Esophagus squamous epithelium (tissue), 5 donors: ENCODE data around the gene PLEKHG4B. TPM values are rescaled to one million over a fixed set of nuclear protein-coding genes. Genes with fewer than 3 reads are reported as not detected.

Source experiments
- DNase-seq: peaks from one replicate; lab custom pipeline; 2025; lab: John Stamatoyannopoulos, UW
- H3K27ac ChIP-seq, 4 donors: fragments of 200-600 bp; sonication (generic); one replicate each; pipeline ENCODE4 v1.5.1; 2016 to 2019; ENCODE audit warnings: mild to moderate bottlenecking in 1 of 4
- H3K27me3 ChIP-seq, 4 donors: fragments of 200-600 bp; sonication (generic); 1 replicate in 3 of 4; 2 replicates in 1 of 4; pipeline versions ENCODE4 v1.5.1 to v1.6.0; 2017 to 2021; ENCODE audit warnings: antibody characterized with exemption in 1 of 4
- H3K36me3 ChIP-seq, 3 donors: fragments of 200-600 bp; sonication (generic); one replicate each; pipeline ENCODE4 v1.5.1; 2016 to 2019
- H3K4me1 ChIP-seq, 3 donors: fragments of 200-600 bp; sonication (generic); one replicate each; pipeline ENCODE4 v1.5.1; 2017 to 2019
- H3K4me3 ChIP-seq, 4 donors: fragments of 200-600 bp; sonication (generic); 1 replicate in 3 of 4; 2 replicates in 1 of 4; pipeline ENCODE4 v1.5.1; 2016 to 2019; ENCODE audit warnings: mild to moderate bottlenecking in 2 of 4, moderate library complexity in 1 of 4
- H3K9me3 ChIP-seq, 3 donors: fragments of 200-600 bp; sonication (generic); one replicate each; pipeline ENCODE4 v1.5.1; 2016 to 2019
- CTCF ChIP-seq, 6 experiments: fragments of 450-650 bp in 4 of 6; fragments of 200-600 bp in 2 of 6; sonication (generic) in 2 of 6; IDR thresholded peaks; one replicate each; pipeline ENCODE4 v1.5.1; 2016 to 2019; ENCODE audit warnings: antibody characterized with exemption in 6 of 6, mild to moderate bottlenecking in 4 of 6, moderate library complexity in 4 of 6
- POLR2A ChIP-seq, 4 donors: fragments of 450-650 bp; IDR thresholded peaks; one replicate each; pipeline ENCODE4 v1.6.1; 2017; ENCODE audit warnings: antibody characterized with exemption in 4 of 4, mild to moderate bottlenecking in 4 of 4, moderate library complexity in 3 of 4
- WGBS, 2 donors: methylation state at CpG; one replicate each; pipeline ENCODE4 v1.1.5; 2018; 5-methylcytosine and 5-hydroxymethylcytosine counted together
- intact Hi-C: fragments of 100-400 bp; cut with DNase I; formaldehyde crosslinking; loops from one replicate; pipeline ENCODE4 v1.15.0; 2022
- total RNA-seq, 4 donors: library from RNA; depleted of rRNA; stranded (reverse); fragments of >200 nt; gene quantifications; one replicate each; pipeline ENCODE4 v1.1.0, GENCODE V29; 2016
- donor health status: DM: yes; HTN: yes; CAD: no.

The PLEKHG4B gene
- total RNA-seq, 4 donors from 2014 or later: 0.12 to 1.2 (median 0.21) TPM

- intact Hi-C loops: no loop called here
- Histone ChIP-seq H3K27ac (no peak overlapping the region), H3K4me3 (no peak overlapping the region), H3K9me3 (no peaks in the 10 kb centered on the region), H3K36me3 (no peaks in the 10 kb centered on the region), H3K27me3 (peaks cover 0 to 72% (median 2%) of the 10 kb centered on the region in 4 donors), H3K4me1 (no peaks in the 10 kb centered on the region)
- DNase-seq: no peak
- TF ChIP-seq CTCF (IDR thresholded peaks at IDR 0.05) (no peak), POLR2A (IDR thresholded peaks at IDR 0.05) (no peak)
- 77 to 90% methylated on average over 4 of the region's 4 CpGs for WGBS, 2 donors
These were observed 14.8 kb upstream of the PLEKHG4B start for GRCh38 chr5:77170-77501.

- H3K4me3 ChIP-seq: no peak overlapping the region
- H3K9me3 ChIP-seq: no peaks in the 10 kb centered on the region
- no peak overlapping the region for H3K27ac ChIP-seq
- no peaks in the 10 kb centered on the region for H3K4me1 ChIP-seq
- intact Hi-C loops: no loop called here
- no peaks in the 10 kb centered on the region for H3K36me3 ChIP-seq
- no peak for TF ChIP-seq CTCF (IDR thresholded peaks at IDR 0.05)
- WGBS, 2 donors: 90 to 94% methylated on average over 6 to 9 of the region's 10 CpGs
- no peak for DNase-seq
- peaks cover 0 to 76% (median 2%) of the 10 kb centered on the region in 4 donors for H3K27me3 ChIP-seq
These were observed 14.4 kb upstream of the PLEKHG4B start for GRCh38 chr5:77546-77945.

- 63 to 76% methylated on average over 3 to 9 of the region's 17 CpGs for WGBS, 2 donors
- intact Hi-C loops: no loop called here
- H3K4me1 ChIP-seq: no peaks in the 10 kb centered on the region
- no peaks in the 10 kb centered on the region for H3K9me3 ChIP-seq
- H3K4me3 ChIP-seq: no peak overlapping the region
- DNase-seq: no peak
- TF ChIP-seq POLR2A (IDR thresholded peaks at IDR 0.05): no peak
- peak in 2 of 6 experiments; percentile 25 to 29 for TF ChIP-seq CTCF (IDR thresholded peaks at IDR 0.05)
- H3K36me3 ChIP-seq: no peaks in the 10 kb centered on the region
- no peak overlapping the region for H3K27ac ChIP-seq
- H3K27me3 ChIP-seq: peaks cover 0 to 82% (median 2%) of the 10 kb centered on the region in 4 donors
These were observed 13.8 kb upstream of the PLEKHG4B start for GRCh38 chr5:77957-78804.

- Histone ChIP-seq H3K9me3 (no peaks in the 10 kb centered on the region), H3K27me3 (peaks cover 0 to 81% (median 2%) of the 10 kb centered on the region in 4 donors), H3K4me1 (no peaks in the 10 kb centered on the region), H3K36me3 (no peaks in the 10 kb centered on the region), H3K27ac (no peak overlapping the region), H3K4me3 (no peak overlapping the region)
- 71 to 75% methylated on average over 2 of the region's 2 CpGs for WGBS, 2 donors
- intact Hi-C loops: no loop called here
- DNase-seq: no peak
- no peak for TF ChIP-seq CTCF (IDR thresholded peaks at IDR 0.05)
- TF ChIP-seq POLR2A (IDR thresholded peaks at IDR 0.05): no peak
These were observed 13.2 kb upstream of the PLEKHG4B start for GRCh38 chr5:78805-79149.

- Histone ChIP-seq H3K4me1 (no peaks in the 10 kb centered on the region), H3K27me3 (peaks cover 0 to 76% (median 2%) of the 10 kb centered on the region in 4 donors), H3K9me3 (no peaks in the 10 kb centered on the region), H3K36me3 (no peaks in the 10 kb centered on the region), H3K4me3 (no peak overlapping the region), H3K27ac (no peak overlapping the region)
- intact Hi-C loops: no loop called here
- TF ChIP-seq POLR2A (IDR thresholded peaks at IDR 0.05) (no peak), CTCF (IDR thresholded peaks at IDR 0.05) (no peak)
- 63 to 76% methylated on average over 8 to 9 of the region's 10 CpGs for WGBS, 2 donors
- DNase-seq: no peak
These were observed 12.7 kb upstream of the PLEKHG4B start for GRCh38 chr5:79263-79662.
